PC-3 (cell line): ENCODE data around the gene MALRD1. TPM values are rescaled to one million over a fixed set of nuclear protein-coding genes. Genes with fewer than 3 reads are reported as not detected.

ENCODE experiments used
- ATAC-seq: fragments of 200-7000 bp; cut with Tn5 transposase; 2 replicates; pipeline ENCODE4 v1.9.1; 2020; ENCODE audit warnings: mild to moderate bottlenecking, moderate library complexity
- BruUV-seq: library from RNA; stranded (reverse); fragments of 400-500 nt; replicated peaks from 2 replicates; lab custom pipeline; 2021; lab: Mats Ljungman, UMichigan
- CTCF ChIA-PET: fragments of 300-600 bp; sonication (Branson Sonifier 250); formaldehyde crosslinking; loops from one replicate; lab custom pipeline; 2022; ENCODE audit warnings: antibody characterized with exemption; lab: Charles Lee
- POLR2A ChIA-PET: fragments of 300-600 bp; sonication (Branson Sonifier 250); formaldehyde crosslinking; loops from one replicate; lab custom pipeline; 2022; ENCODE audit warnings: antibody characterized with exemption; ENCODE audit not compliant: unreplicated experiment; lab: Charles Lee
- DNase-seq: peaks from one replicate; pipeline ENCODE4 v3.0.0-alpha.2; 2015
- H2AFZ ChIP-seq: fragments of 300-600 bp; sonication (generic); 2 replicates; pipeline ENCODE4 v1.6.0; 2016; ENCODE audit warnings: antibody characterized with exemption, low read length
- H3F3A ChIP-seq: fragments of 300-600 bp; sonication (generic); one replicate; pipeline ENCODE4 v1.6.0; 2017; ENCODE audit warnings: antibody characterized with exemption, low read length, control low read depth, mild to moderate bottlenecking; ENCODE audit not compliant: unreplicated experiment
- H3K27ac ChIP-seq: fragments of 300-600 bp; sonication (generic); 2 replicates; pipeline ENCODE4 v1.5.1; 2016; ENCODE audit warnings: mild to moderate bottlenecking, low read length
- H3K27me3 ChIP-seq: fragments of 300-600 bp; sonication (generic); 2 replicates; pipeline ENCODE4 v1.6.1; 2016; ENCODE audit warnings: low read length, mixed read lengths
- H3K36me3 ChIP-seq: fragments of 300-600 bp; sonication (generic); 2 replicates; pipeline ENCODE4 v1.6.1; 2016; ENCODE audit warnings: low read depth, mixed run types, low read length, mixed read lengths
- H3K4me1 ChIP-seq: fragments of 300-600 bp; sonication (generic); 2 replicates; pipeline ENCODE4 v1.5.1; 2016; ENCODE audit warnings: low read length; ENCODE audit not compliant: insufficient read depth
- H3K4me2 ChIP-seq: fragments of 300-600 bp; sonication (generic); 2 replicates; pipeline ENCODE4 v1.6.0; 2016; ENCODE audit warnings: low read length
- H3K4me3 ChIP-seq: fragments of 300-600 bp; sonication (generic); 2 replicates; pipeline ENCODE4 v1.5.1; 2016; ENCODE audit warnings: mild to moderate bottlenecking, low read length, mixed read lengths
- H3K79me2 ChIP-seq: fragments of 300-600 bp; sonication (generic); 2 replicates; pipeline ENCODE4 v1.6.1; 2017; ENCODE audit warnings: low read length, mixed read lengths
- H3K9ac ChIP-seq: fragments of 300-600 bp; sonication (generic); 2 replicates; pipeline ENCODE4 v1.6.0; 2016; ENCODE audit warnings: mild to moderate bottlenecking, low read length
- H3K9me2 ChIP-seq: fragments of 300-600 bp; sonication (generic); replicated peaks from 2 replicates; pipeline ENCODE4 v1.6.1; 2016; ENCODE audit warnings: mixed run types, low read length, mixed read lengths
- H3K9me3 ChIP-seq: fragments of 300-600 bp; sonication (generic); 2 replicates; pipeline ENCODE4 v1.6.1; 2016; ENCODE audit warnings: low read length, mixed read lengths
- H4K20me1 ChIP-seq: fragments of 300-600 bp; sonication (generic); 2 replicates; pipeline ENCODE4 v1.6.1; 2016; ENCODE audit warnings: low read length, mixed read lengths
- EZH2 ChIP-seq: fragments of 300-600 bp; sonication (generic); IDR thresholded peaks from one replicate; pipeline ENCODE4 v1.6.1; 2017; ENCODE audit warnings: antibody characterized with exemption, mild to moderate bottlenecking, low read length; ENCODE audit not compliant: unreplicated experiment
- EZH2phosphoT487 ChIP-seq: fragments of 300-600 bp; sonication (generic); IDR thresholded peaks from 2 replicates; pipeline ENCODE4 v1.6.1; 2018; ENCODE audit warnings: mild to moderate bottlenecking, antibody characterized with exemption, low read length, borderline replicate concordance
- intact Hi-C: fragments of 100-400 bp; cut with micrococcal nuclease; formaldehyde crosslinking; loops from 2 replicates; pipeline ENCODE4 v1.9.0; 2023
- total RNA-seq: library from RNA; depleted of rRNA; stranded (reverse); fragments of >200 nt; gene quantifications from 2 replicates; pipeline ENCODE4 v1.2.3, GENCODE V29; 2014
- TF ChIP-seq, protein P1 (sequence below): fragments of 300-600 bp; sonication (generic); conservative IDR thresholded peaks from 2 replicates; pipeline ENCODE4 v1.5.1; 2017; ENCODE audit warnings: antibody characterized with exemption, low read depth, mild to moderate bottlenecking, low read length

The MALRD1 gene
- total RNA-seq, 1 experiment from 2014 or later, result not detected

DNA sequence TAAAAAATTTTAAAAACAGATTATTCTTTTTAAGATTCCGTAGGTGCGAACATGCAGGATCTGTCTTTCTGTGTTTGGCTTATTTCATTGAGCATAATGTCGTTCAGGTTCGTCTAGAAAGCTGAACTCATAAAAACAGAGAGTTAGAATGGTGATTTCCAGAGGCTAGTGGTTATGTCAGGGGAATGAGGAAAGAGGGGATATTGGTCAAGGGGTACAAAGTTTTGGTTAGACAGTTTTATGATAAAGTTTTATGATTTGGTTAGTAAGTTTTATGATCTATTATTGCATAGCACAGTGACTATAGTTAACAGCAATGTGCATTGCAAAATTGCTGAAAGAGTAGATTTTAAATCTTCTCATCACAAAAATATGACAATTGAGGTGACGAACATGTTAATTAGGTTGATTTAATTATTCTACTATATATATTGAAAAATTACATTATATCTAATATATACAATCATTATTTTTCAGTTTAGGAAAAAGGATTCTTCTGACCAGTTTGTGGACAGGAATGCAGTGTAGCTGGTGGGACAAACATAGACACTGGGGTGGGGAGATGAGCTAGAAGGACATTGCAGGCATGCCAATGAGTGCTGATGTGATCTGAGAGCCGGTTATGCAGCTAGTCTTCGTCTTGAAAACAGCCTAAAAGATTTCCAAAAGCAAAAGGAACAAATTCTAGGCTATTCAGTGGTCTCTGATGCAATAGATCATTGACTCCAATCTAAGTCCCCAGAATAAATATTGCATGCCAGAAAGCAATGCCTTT is 31.3 kb upstream of the MALRD1 start:
- intact Hi-C loops, result no loop called here
- no peaks in the 10 kb centered on the region for H3K9me3 ChIP-seq
- no peaks in the 10 kb centered on the region for H3F3A ChIP-seq
- no peaks in the 10 kb centered on the region for H3K9me2 ChIP-seq
- no peak overlapping the region for H3K4me3 ChIP-seq
- no peak for DNase-seq
- no peak for TF ChIP-seq EZH2
- TF ChIP-seq, protein P1, sequence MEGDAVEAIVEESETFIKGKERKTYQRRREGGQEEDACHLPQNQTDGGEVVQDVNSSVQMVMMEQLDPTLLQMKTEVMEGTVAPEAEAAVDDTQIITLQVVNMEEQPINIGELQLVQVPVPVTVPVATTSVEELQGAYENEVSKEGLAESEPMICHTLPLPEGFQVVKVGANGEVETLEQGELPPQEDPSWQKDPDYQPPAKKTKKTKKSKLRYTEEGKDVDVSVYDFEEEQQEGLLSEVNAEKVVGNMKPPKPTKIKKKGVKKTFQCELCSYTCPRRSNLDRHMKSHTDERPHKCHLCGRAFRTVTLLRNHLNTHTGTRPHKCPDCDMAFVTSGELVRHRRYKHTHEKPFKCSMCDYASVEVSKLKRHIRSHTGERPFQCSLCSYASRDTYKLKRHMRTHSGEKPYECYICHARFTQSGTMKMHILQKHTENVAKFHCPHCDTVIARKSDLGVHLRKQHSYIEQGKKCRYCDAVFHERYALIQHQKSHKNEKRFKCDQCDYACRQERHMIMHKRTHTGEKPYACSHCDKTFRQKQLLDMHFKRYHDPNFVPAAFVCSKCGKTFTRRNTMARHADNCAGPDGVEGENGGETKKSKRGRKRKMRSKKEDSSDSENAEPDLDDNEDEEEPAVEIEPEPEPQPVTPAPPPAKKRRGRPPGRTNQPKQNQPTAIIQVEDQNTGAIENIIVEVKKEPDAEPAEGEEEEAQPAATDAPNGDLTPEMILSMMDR, result no peak
- no peak for TF ChIP-seq EZH2phosphoT487
- H3K36me3 ChIP-seq, result no peaks in the 10 kb centered on the region
- H3K9ac ChIP-seq, result no peak overlapping the region
- POLR2A ChIA-PET, result no interaction called here
- no peaks in the 10 kb centered on the region for H3K4me1 ChIP-seq
- no peaks in the 10 kb centered on the region for H3K79me2 ChIP-seq
- BruUV-seq, result no TSS peak
- H3K27me3 ChIP-seq, result no peaks in the 10 kb centered on the region
- CTCF ChIA-PET, result no interaction called here
- no peak for ATAC-seq
- H2AFZ ChIP-seq, result no peak overlapping the region
- no peak overlapping the region for H3K27ac ChIP-seq
- no peak overlapping the region for H3K4me2 ChIP-seq
- H4K20me1 ChIP-seq, result no peaks in the 10 kb centered on the region

DNA sequence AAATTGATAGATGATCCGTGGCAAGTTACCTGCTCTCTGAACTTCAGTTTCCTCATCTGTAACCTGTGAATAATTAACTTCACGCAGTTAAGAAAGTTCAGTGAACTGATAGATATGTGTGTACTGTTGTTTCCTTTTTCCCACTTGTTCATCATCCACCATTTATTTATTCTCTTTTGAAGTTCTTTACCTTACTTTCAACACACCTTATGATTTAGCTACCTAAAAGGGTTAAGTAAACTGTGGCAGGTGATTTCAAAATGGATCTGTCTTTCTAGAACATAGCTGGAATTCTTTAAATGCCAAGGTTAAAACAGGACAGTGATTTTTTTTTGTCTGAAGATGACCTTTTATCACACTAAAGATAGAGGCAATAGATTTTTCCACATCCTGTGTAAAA is 27.4 kb upstream of the MALRD1 start:
- ChIA-PET POLR2A (no interaction called here), CTCF (no interaction called here)
- no peaks in the 10 kb centered on the region for H3K79me2 ChIP-seq
- no peak overlapping the region for H3K4me2 ChIP-seq
- H2AFZ ChIP-seq, result no peak overlapping the region
- no peaks in the 10 kb centered on the region for H3F3A ChIP-seq
- no TSS peak for BruUV-seq
- H3K4me3 ChIP-seq, result no peak overlapping the region
- H3K9me2 ChIP-seq, result no peaks in the 10 kb centered on the region
- no peak for DNase-seq
- no peaks in the 10 kb centered on the region for H4K20me1 ChIP-seq
- H3K4me1 ChIP-seq, result no peaks in the 10 kb centered on the region
- H3K9me3 ChIP-seq, result no peaks in the 10 kb centered on the region
- no peaks in the 10 kb centered on the region for H3K36me3 ChIP-seq
- no peak overlapping the region for H3K9ac ChIP-seq
- TF ChIP-seq EZH2phosphoT487, result no peak
- TF ChIP-seq EZH2, result no peak
- TF ChIP-seq, protein P1, result no peak
- H3K27me3 ChIP-seq, result no peaks in the 10 kb centered on the region
- intact Hi-C loops, result no loop called here
- ATAC-seq, result no peak
- H3K27ac ChIP-seq, result no peak overlapping the region

DNA sequence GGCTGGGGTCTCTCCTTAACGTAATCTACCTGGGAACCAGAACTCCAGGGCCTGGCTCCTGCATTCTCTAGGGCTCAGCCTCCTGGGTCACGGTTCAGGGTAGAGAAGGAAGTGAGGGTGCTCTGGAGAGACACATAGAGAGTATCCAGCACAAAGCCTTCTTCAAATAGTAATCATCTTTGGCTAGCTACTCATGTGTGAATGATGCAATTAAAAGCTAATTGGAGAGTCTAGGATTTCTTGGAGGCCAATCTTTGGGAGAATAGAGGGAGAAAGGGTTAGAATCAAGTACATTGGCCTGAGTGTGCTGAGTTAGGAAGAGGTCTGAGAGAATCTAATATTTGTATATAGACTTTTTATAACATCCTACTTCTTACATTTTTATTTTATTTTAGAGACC is 24.0 kb upstream of the MALRD1 start:
- ChIA-PET POLR2A (no interaction called here), CTCF (no interaction called here)
- Histone ChIP-seq H3K9ac (no peak overlapping the region), H3K4me2 (no peak overlapping the region), H3K4me3 (no peak overlapping the region), H4K20me1 (no peaks in the 10 kb centered on the region), H3K27me3 (no peaks in the 10 kb centered on the region), H3K79me2 (no peaks in the 10 kb centered on the region), H2AFZ (no peak overlapping the region), H3K27ac (no peak overlapping the region), H3K4me1 (no peaks in the 10 kb centered on the region), H3K36me3 (no peaks in the 10 kb centered on the region), H3K9me2 (no peaks in the 10 kb centered on the region), H3K9me3 (no peaks in the 10 kb centered on the region), H3F3A (no peaks in the 10 kb centered on the region)
- no peak for ATAC-seq
- no TSS peak for BruUV-seq
- intact Hi-C loops, result no loop called here
- TF ChIP-seq, protein P1, result no peak
- TF ChIP-seq EZH2phosphoT487 (no peak), EZH2 (no peak)
- DNase-seq, result no peak
